ENCODE measurements around the gene VEPH1. TPM values are rescaled to one million over a fixed set of nuclear protein-coding genes. Genes with fewer than 3 reads are reported as not detected.
A peak's percentile ranks its signal among the peaks of the same experiment; 100 is the strongest.

Gene VEPH1
- total RNA-seq, 1 experiment from 2014 or later: 7.7 TPM

- no peaks in the 10 kb centered on the region for H3K9me3 ChIP-seq (ENCODE audit: control insufficient read depth, low read depth, low read length)
- WGBS (ENCODE audit: extremely low coverage, insufficient read length, low lambda C conversion rate): no CpG with 5 or more reads among the region's 50 CpGs
- H4K20me1 ChIP-seq (ENCODE audit: control insufficient read depth, insufficient read depth, insufficient read length): no peaks in the 10 kb centered on the region
- no peak overlapping the region for H3K9ac ChIP-seq (ENCODE audit: extremely low read depth, insufficient read length, low read length)
- no peak overlapping the region for H4K8ac ChIP-seq (replicated peaks; ENCODE audit: insufficient read length, low read depth, low read length)
- H2BK15ac ChIP-seq (ENCODE audit: low read depth, low read length): no peak overlapping the region
- no peak overlapping the region; a peak in 1 of 7 replicates for H3K27ac Mint-ChIP-seq
- TF ChIP-seq CTCF (conservative IDR thresholded peaks at IDR 0.05): peak; percentile 69
- H2AK5ac ChIP-seq (ENCODE audit: insufficient read length, low read length): no peak overlapping the region
- H4K5ac ChIP-seq (ENCODE audit: insufficient read length, low read depth, low read length): no peak overlapping the region
- H3K27ac ChIP-seq (ENCODE audit: insufficient read length, low read depth, low read length): no peak overlapping the region
- peak; percentile 82 for DNase-seq
- H3K56ac ChIP-seq (ENCODE audit: insufficient read length, low read depth, low read length): no peak overlapping the region
- no peaks in the 10 kb centered on the region for H3K27me3 ChIP-seq (ENCODE audit: insufficient read depth, low read length)
- H2BK12ac ChIP-seq (ENCODE audit: insufficient read length, low read depth, low read length): no peak overlapping the region
- peaks cover 20% of the 10 kb centered on the region for H3K27me3 Mint-ChIP-seq (ENCODE audit: low read depth)
- H3K9me3 Mint-ChIP-seq: peaks cover 7 to 9% of the 10 kb centered on the region in 2 experiments
- no peaks in the 10 kb centered on the region for H3K4me1 ChIP-seq (ENCODE audit: insufficient read depth, low read length)
- no peak overlapping the region for H3T11ph ChIP-seq (ENCODE audit: low read length)
- no peak overlapping the region for H2BK20ac ChIP-seq (ENCODE audit: low read depth, low read length, poor library complexity, severe bottlenecking)
- H3K4me2 ChIP-seq (ENCODE audit: insufficient read depth, insufficient read length, low read length): peak overlapping the region; percentile 42
- peaks cover 11% of the 10 kb centered on the region for H3K23me2 ChIP-seq (ENCODE audit: insufficient read length, low read depth, low read length, poor library complexity, severe bottlenecking)
- no peak overlapping the region; the same call in 1 of the 2 replicates for H3K14ac ChIP-seq (ENCODE audit: insufficient read depth, low read length)
- no peak overlapping the region for H2AFZ ChIP-seq (ENCODE audit: low read length)
- H3K79me1 ChIP-seq (ENCODE audit: insufficient read depth, low read depth, low read length, poor library complexity, severe bottlenecking): no peaks in the 10 kb centered on the region
- no peaks in the 10 kb centered on the region for H3K79me2 ChIP-seq (ENCODE audit: insufficient read depth, low read length)
- H2BK120ac ChIP-seq (ENCODE audit: low read depth, low read length, poor library complexity, severe bottlenecking): no peak overlapping the region
- no peak overlapping the region for H3K18ac ChIP-seq (ENCODE audit: insufficient read length, low read depth, low read length)
- H3K4me3 Mint-ChIP-seq: peak overlapping the region; percentile 71 to 73
- H3K4ac ChIP-seq (ENCODE audit: low read depth, low read length): no peak overlapping the region
- no peak overlapping the region for H3K23ac ChIP-seq (ENCODE audit: insufficient read length, low read depth, low read length)
- H4K91ac ChIP-seq (ENCODE audit: insufficient read length, low read depth, low read length): no peak overlapping the region
- H2BK5ac ChIP-seq (ENCODE audit: insufficient read length, low read length): no peak overlapping the region
- peaks cover 3 to 5% (median 4%) of the 10 kb centered on the region in 3 experiments; a peak in 6 of 7 replicates for H3K36me3 Mint-ChIP-seq (ENCODE audit: insufficient read depth in 1 of 3, low read depth in 3 of 3)
- H3K4me1 Mint-ChIP-seq: peaks cover 4% of the 10 kb centered on the region in 2 experiments; a peak in 3 of 4 replicates
Measured at GRCh38 chr3:157542711-157543500, 39.7 kb upstream of the VEPH1 start.
